HEK293T (cell line): Measurements from ENCODE around the gene COL10A1.

Source experiments
- BHLHE40 ChIP-seq: fragments of 450-650 bp; IDR thresholded peaks from 2 replicates; pipeline ENCODE4 v1.6.1; 2016; ENCODE audit warnings: mild to moderate bottlenecking, moderate library complexity, borderline replicate concordance
- FOXA1 ChIP-seq: fragments of 450-650 bp; IDR thresholded peaks from 2 replicates; pipeline ENCODE4 v1.6.1; 2016; ENCODE audit warnings: mild to moderate bottlenecking
- HDGF ChIP-seq: fragments of 450-650 bp; IDR thresholded peaks from 2 replicates; pipeline ENCODE4 v1.6.1; 2017; ENCODE audit warnings: antibody characterized with exemption, borderline replicate concordance
- NFRKB ChIP-seq: fragments of 450-650 bp; IDR thresholded peaks from 2 replicates; pipeline ENCODE4 v1.6.1; 2016; ENCODE audit warnings: mild to moderate bottlenecking, moderate library complexity
- SUZ12 ChIP-seq: fragments of 450-650 bp; IDR thresholded peaks from 2 replicates; pipeline ENCODE4 v1.6.1; 2016; ENCODE audit warnings: mild to moderate bottlenecking
- TARDBP ChIP-seq: fragments of 450-650 bp; IDR thresholded peaks from 2 replicates; pipeline ENCODE4 v1.6.1; 2016
- TF ChIP-seq, protein P1 (sequence below): fragments of 450-650 bp; IDR thresholded peaks from 2 replicates; pipeline ENCODE4 v1.6.1; 2016

DNA sequence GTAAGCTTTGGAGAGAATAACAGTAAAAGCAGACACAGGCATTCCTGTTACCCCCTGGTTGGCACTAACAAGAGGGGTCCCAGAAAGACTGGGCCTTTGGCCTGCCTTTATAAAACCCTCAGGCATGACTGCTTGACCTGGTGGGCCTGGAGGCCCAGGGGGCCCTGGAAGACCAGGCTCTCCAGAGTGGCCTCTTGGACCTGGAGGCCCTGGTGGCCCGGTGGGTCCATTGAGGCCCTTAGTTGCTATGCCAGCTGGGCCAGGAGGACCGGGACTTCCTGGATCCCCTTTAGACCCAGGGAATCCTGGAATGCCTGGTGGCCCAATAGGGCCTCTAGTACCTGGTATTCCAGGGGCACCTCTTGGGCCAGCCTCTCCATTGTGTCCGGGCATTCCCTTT lies 5.5 kb downstream of the COL10A1 start:
- TF ChIP-seq BHLHE40 (no peak), TARDBP (no peak), SUZ12 (no peak), NFRKB (no peak), HDGF (no peak), FOXA1 (no peak)
- TF ChIP-seq, protein P1, sequence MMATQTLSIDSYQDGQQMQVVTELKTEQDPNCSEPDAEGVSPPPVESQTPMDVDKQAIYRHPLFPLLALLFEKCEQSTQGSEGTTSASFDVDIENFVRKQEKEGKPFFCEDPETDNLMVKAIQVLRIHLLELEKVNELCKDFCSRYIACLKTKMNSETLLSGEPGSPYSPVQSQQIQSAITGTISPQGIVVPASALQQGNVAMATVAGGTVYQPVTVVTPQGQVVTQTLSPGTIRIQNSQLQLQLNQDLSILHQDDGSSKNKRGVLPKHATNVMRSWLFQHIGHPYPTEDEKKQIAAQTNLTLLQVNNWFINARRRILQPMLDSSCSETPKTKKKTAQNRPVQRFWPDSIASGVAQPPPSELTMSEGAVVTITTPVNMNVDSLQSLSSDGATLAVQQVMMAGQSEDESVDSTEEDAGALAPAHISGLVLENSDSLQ: no peak
